Measurements from ENCODE around the gene TAOK3. TPM values are rescaled to one million over a fixed set of nuclear protein-coding genes. Genes with fewer than 3 reads are reported as not detected.
A peak's percentile ranks its signal among the peaks of the same experiment; 100 is the strongest.

The TAOK3 gene
- total and polyA plus RNA-seq, 9 of the 15 experiments (the other 6 are each of a cell fraction or from before 2014, with no cell fraction given): 24.3 to 83.5 (median 47.1) TPM

DNA sequence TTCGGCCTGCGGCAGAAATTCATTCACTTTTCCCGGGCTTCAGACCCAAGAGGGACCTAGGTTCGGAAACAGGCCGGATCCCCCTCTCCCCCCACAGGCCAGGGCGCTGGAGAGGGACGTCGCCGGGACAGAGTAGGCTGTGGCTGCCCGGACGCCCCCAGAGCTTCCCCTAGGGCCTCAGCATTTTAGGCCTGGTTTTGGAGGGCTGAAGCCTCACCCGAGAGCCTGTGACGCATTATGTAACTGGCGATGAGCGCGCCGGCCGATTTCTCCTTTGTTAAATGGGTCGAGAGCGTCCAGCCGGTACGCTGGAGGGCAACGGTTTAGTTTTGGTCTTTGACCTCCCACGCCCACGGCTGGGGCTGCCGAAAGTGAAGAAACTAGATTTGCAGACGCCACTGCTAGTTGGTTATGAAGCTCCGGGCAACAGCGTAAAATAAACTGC is 236.1 kb downstream of the TAOK3 start (continued):
- TF ChIP-seq, protein P1, sequence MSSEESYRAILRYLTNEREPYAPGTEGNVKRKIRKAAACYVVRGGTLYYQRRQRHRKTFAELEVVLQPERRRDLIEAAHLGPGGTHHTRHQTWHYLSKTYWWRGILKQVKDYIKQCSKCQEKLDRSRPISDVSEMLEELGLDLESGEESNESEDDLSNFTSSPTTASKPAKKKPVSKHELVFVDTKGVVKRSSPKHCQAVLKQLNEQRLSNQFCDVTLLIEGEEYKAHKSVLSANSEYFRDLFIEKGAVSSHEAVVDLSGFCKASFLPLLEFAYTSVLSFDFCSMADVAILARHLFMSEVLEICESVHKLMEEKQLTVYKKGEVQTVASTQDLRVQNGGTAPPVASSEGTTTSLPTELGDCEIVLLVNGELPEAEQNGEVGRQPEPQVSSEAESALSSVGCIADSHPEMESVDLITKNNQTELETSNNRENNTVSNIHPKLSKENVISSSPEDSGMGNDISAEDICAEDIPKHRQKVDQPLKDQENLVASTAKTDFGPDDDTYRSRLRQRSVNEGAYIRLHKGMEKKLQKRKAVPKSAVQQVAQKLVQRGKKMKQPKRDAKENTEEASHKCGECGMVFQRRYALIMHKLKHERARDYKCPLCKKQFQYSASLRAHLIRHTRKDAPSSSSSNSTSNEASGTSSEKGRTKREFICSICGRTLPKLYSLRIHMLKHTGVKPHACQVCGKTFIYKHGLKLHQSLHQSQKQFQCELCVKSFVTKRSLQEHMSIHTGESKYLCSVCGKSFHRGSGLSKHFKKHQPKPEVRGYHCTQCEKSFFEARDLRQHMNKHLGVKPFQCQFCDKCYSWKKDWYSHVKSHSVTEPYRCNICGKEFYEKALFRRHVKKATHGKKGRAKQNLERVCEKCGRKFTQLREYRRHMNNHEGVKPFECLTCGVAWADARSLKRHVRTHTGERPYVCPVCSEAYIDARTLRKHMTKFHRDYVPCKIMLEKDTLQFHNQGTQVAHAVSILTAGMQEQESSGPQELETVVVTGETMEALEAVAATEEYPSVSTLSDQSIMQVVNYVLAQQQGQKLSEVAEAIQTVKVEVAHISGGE (CRISPR knock-in tag; IDR thresholded peaks at IDR 0.05): no peak
- TF ChIP-seq ZNF274 (IDR thresholded peaks at IDR 0.05; ENCODE audit: borderline replicate concordance, low read depth, low read length) (no peak), SRSF7 (optimal IDR thresholded peaks at IDR 0.05; ENCODE audit: low read depth, low read length) (no peak), KAT2B (IDR thresholded peaks at IDR 0.05; ENCODE audit: low read depth, low read length) (no peak), IFI16 (CRISPR knock-in tag; IDR thresholded peaks at IDR 0.05) (no peak), NFRKB (IDR thresholded peaks at IDR 0.05; ENCODE audit: low read depth) (no peak), ZNF197 (CRISPR knock-in tag; IDR thresholded peaks at IDR 0.05; ENCODE audit: low read depth) (no peak), NFIC (IDR thresholded peaks at IDR 0.05) (no peak), EZH2 (IDR thresholded peaks at IDR 0.05; ENCODE audit: borderline replicate concordance, low read depth, low read length) (no peak), CREM (IDR thresholded peaks at IDR 0.05; ENCODE audit: low read depth) (peak; percentile 67)
- TF ChIP-seq, protein P2, sequence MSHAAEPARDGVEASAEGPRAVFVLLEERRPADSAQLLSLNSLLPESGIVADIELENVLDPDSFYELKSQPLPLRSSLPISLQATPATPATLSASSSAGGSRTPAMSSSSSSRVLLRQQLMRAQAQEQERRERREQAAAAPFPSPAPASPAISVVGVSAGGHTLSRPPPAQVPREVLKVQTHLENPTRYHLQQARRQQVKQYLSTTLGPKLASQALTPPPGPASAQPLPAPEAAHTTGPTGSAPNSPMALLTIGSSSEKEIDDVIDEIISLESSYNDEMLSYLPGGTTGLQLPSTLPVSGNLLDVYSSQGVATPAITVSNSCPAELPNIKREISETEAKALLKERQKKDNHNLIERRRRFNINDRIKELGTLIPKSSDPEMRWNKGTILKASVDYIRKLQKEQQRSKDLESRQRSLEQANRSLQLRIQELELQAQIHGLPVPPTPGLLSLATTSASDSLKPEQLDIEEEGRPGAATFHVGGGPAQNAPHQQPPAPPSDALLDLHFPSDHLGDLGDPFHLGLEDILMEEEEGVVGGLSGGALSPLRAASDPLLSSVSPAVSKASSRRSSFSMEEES (CRISPR knock-in tag; IDR thresholded peaks at IDR 0.05): no peak
- TF ChIP-seq, protein P3, sequence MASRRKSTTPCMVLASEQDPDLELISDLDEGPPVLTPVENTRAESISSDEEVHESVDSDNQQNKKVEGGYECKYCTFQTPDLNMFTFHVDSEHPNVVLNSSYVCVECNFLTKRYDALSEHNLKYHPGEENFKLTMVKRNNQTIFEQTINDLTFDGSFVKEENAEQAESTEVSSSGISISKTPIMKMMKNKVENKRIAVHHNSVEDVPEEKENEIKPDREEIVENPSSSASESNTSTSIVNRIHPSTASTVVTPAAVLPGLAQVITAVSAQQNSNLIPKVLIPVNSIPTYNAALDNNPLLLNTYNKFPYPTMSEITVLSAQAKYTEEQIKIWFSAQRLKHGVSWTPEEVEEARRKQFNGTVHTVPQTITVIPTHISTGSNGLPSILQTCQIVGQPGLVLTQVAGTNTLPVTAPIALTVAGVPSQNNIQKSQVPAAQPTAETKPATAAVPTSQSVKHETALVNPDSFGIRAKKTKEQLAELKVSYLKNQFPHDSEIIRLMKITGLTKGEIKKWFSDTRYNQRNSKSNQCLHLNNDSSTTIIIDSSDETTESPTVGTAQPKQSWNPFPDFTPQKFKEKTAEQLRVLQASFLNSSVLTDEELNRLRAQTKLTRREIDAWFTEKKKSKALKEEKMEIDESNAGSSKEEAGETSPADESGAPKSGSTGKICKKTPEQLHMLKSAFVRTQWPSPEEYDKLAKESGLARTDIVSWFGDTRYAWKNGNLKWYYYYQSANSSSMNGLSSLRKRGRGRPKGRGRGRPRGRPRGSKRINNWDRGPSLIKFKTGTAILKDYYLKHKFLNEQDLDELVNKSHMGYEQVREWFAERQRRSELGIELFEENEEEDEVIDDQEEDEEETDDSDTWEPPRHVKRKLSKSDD (conservative IDR thresholded peaks at IDR 0.05; ENCODE audit: low read length): no peak
- TF ChIP-seq, protein P4, sequence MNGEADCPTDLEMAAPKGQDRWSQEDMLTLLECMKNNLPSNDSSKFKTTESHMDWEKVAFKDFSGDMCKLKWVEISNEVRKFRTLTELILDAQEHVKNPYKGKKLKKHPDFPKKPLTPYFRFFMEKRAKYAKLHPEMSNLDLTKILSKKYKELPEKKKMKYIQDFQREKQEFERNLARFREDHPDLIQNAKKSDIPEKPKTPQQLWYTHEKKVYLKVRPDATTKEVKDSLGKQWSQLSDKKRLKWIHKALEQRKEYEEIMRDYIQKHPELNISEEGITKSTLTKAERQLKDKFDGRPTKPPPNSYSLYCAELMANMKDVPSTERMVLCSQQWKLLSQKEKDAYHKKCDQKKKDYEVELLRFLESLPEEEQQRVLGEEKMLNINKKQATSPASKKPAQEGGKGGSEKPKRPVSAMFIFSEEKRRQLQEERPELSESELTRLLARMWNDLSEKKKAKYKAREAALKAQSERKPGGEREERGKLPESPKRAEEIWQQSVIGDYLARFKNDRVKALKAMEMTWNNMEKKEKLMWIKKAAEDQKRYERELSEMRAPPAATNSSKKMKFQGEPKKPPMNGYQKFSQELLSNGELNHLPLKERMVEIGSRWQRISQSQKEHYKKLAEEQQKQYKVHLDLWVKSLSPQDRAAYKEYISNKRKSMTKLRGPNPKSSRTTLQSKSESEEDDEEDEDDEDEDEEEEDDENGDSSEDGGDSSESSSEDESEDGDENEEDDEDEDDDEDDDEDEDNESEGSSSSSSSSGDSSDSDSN (IDR thresholded peaks at IDR 0.05; ENCODE audit: borderline replicate concordance in 1 of 2, low read depth in 2 of 2, low read length in 2 of 2): 0 out of 4 replicates have a peak, but pooled peaks of 1 of the 2 experiments have one; percentile 28
- TF ChIP-seq, protein P5, sequence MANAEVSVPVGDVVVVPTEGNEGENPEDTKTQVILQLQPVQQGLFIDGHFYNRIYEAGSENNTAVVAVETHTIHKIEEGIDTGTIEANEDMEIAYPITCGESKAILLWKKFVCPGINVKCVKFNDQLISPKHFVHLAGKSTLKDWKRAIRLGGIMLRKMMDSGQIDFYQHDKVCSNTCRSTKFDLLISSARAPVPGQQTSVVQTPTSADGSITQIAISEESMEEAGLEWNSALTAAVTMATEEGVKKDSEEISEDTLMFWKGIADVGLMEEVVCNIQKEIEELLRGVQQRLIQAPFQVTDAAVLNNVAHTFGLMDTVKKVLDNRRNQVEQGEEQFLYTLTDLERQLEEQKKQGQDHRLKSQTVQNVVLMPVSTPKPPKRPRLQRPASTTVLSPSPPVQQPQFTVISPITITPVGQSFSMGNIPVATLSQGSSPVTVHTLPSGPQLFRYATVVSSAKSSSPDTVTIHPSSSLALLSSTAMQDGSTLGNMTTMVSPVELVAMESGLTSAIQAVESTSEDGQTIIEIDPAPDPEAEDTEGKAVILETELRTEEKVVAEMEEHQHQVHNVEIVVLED (CRISPR knock-in tag; IDR thresholded peaks at IDR 0.05): no peak

All from K562 (cell line).